Ishikawa (cell line): ENCODE data around the gene DROSHA.

ENCODE experiments used
- CEBPB ChIP-seq: IDR thresholded peaks from 2 replicates; pipeline ENCODE4 v1.6.1; 2012
- CREB1 ChIP-seq: IDR thresholded peaks from 2 replicates; pipeline ENCODE4 v1.6.1; 2012; ENCODE audit warnings: low read depth
- EGR1 ChIP-seq: IDR thresholded peaks from 2 replicates; pipeline ENCODE4 v1.6.1; 2012
- EP300 ChIP-seq: IDR thresholded peaks from 2 replicates; pipeline ENCODE4 v1.6.1; 2012; ENCODE audit warnings: borderline replicate concordance
- FOXM1 ChIP-seq: IDR thresholded peaks from 2 replicates; pipeline ENCODE4 v1.6.1; 2012; ENCODE audit warnings: low read depth, borderline replicate concordance
- NFIC ChIP-seq: IDR thresholded peaks from 2 replicates; pipeline ENCODE4 v1.6.1; 2012
- RAD21 ChIP-seq: IDR thresholded peaks from 2 replicates; pipeline ENCODE4 v1.6.1; 2012; ENCODE audit warnings: low read depth
- TAF1 ChIP-seq: IDR thresholded peaks from 2 replicates; pipeline ENCODE4 v1.6.1; 2012; ENCODE audit warnings: low read depth, mild to moderate bottlenecking
- TCF12 ChIP-seq: IDR thresholded peaks from 2 replicates; pipeline ENCODE4 v1.6.1; 2012; ENCODE audit warnings: low read depth
- TEAD4 ChIP-seq: IDR thresholded peaks from 2 replicates; pipeline ENCODE4 v1.6.1; 2012
- YY1 ChIP-seq: IDR thresholded peaks from 2 replicates; pipeline ENCODE4 v1.6.1; 2012; ENCODE audit warnings: low read depth
- ZBTB7A ChIP-seq: IDR thresholded peaks from 2 replicates; pipeline ENCODE4 v1.6.1; 2012; ENCODE audit warnings: low read depth
- TF ChIP-seq, protein P1 (sequence below): IDR thresholded peaks from 2 replicates; pipeline ENCODE4 v1.6.1; 2012
- TF ChIP-seq, protein P2 (sequence below): IDR thresholded peaks from 2 replicates; pipeline ENCODE4 v1.6.1; 2012
- TF ChIP-seq, protein P3 (sequence below): IDR thresholded peaks from 2 replicates; pipeline ENCODE4 v1.6.1; 2012; ENCODE audit warnings: low read depth, mild to moderate bottlenecking

DROSHA gene

DNA sequence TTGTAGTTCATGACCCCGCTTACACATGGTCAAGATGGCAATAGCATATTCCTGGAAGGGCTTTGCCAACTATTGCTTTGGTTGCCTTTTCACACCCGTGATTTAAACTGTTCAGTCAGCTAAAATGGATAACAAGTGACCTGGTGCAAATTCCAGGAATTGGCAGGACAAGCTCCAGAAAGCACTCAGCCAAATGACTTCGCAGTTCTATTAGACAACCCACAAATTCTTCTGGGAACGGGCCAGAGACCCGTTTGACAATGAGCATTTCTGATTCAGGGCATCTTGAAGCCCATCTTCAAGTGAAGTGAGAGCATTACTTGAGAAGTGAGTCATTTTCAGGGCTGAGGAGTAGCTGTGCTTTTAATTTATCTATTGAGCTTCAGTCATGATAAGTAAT lies 165.0 kb downstream of the DROSHA start:
- TF ChIP-seq EGR1 (no peak), EP300 (no peak), ZBTB7A (no peak), NFIC (no peak), CEBPB (no peak), FOXM1 (no peak), RAD21 (no peak), TAF1 (no peak), TCF12 (no peak), CREB1 (no peak)
- TF ChIP-seq, protein P1, sequence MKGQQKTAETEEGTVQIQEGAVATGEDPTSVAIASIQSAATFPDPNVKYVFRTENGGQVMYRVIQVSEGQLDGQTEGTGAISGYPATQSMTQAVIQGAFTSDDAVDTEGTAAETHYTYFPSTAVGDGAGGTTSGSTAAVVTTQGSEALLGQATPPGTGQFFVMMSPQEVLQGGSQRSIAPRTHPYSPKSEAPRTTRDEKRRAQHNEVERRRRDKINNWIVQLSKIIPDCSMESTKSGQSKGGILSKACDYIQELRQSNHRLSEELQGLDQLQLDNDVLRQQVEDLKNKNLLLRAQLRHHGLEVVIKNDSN, result no peak

DNA sequence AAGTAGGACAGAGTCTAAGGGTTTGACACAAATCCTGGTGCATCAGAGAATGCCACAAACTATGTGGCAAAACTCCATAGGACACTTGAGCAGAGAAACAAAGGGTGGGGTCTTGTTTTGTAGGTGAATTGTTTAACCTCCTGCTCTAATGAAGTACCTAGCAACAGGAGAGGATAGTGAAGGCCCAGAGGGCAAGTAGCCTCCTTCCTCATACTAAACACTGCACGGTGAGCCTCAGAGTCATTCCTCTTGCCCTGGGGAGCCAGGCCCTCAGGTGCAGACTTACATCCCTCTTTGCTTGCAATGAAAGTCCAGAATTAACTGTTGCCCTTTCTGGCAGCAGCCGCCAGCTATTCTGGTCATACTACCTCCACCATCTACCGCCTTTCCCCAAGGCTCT lies 166.1 kb downstream of the DROSHA start:
- TF ChIP-seq CREB1, result no peak

DNA sequence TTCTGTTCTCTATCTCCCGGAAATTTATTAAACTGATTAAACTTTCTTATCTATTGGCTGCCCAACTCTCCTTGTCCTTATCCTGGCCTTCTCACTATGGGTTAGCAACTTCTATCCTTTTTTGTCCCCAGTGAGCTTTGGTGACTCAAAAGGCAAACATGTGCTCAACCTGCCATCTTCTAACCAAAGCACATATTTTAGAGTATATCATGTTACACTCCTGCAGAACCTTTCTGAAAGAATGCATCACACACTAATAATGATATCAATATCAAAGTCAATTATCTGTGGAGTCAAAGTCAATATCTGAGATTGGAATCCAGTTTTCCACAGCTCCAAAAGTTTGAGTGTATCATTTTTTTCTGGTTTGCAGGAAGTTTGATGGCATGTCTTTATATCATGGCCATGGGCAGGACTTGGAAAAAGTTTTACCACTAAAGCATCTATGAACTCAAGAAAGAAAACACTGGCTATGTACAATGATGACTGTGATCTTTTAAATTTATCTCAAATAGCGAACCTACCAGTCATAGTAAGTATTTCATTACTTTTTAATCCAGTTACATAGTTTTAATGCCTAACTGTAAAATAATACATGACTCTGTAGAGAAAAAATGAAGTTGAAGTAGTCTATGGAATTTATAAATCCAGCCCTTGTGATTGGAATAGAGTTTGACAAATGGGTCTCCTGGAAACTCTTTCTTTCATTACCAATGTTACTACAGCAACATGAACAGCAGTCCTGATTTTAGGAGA lies 166.8 kb downstream of the DROSHA start:
- TF ChIP-seq FOXM1, result no peak
- no peak for TF ChIP-seq TAF1
- TF ChIP-seq TCF12, result no peak
- no peak for TF ChIP-seq NFIC
- TF ChIP-seq RAD21, result no peak
- TF ChIP-seq EGR1, result no peak
- no peak for TF ChIP-seq CEBPB
- TF ChIP-seq YY1, result no peak

DNA sequence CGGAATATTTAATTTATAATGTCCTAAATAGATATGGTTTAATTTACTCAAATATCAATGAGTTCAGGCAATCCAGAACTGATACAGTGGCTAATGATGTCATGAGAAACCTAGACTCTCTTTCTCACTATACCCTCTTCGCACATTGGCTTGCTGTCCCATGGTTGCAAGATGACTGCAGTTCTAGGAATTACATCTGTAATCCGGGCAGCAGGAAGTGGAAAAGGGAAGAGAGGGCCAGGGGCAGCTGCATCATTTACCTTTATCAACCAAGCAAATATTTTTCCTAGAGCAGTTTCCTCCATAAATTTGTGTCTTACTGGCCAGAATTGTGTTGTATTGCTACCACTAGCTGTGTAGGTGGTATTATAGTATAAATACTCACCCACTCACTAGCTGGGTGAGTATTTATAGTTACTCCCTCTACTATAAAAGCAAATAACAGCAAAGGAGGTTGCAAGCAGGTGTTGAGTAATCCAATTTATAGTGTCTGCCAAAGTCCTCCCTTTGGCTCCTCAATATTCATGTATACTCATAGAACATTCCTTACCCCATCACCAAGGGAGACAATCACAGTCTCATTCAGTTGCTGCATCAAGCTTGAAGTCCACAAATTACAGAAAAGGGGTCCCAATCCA lies 168.8 kb downstream of the DROSHA start:
- TF ChIP-seq, protein P2, sequence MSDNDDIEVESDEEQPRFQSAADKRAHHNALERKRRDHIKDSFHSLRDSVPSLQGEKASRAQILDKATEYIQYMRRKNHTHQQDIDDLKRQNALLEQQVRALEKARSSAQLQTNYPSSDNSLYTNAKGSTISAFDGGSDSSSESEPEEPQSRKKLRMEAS, result no peak
- no peak for TF ChIP-seq CREB1
- TF ChIP-seq TCF12, result no peak
- TF ChIP-seq NFIC, result no peak
- TF ChIP-seq TEAD4, result no peak
- no peak for TF ChIP-seq CEBPB
- no peak for TF ChIP-seq EP300
- no peak for TF ChIP-seq YY1
- TF ChIP-seq ZBTB7A, result no peak
- no peak for TF ChIP-seq RAD21

DNA sequence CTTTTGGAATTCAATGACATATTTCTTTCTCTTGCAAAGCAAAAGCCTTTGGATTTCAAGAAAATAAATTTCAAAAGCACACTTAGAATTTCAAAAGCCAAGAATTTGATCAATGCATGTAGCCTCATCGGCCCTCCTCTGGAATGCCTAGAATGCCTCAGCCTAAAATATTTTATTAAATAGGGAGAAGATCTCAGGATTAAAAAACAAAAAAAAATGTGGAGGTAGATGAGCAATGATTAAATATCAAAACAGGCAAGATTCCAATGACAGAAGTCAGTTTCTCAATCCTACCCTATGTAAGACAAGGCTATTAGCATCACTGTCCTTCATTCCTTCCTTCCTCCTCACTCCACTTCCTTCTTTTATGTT lies 169.4 kb downstream of the DROSHA start:
- TF ChIP-seq EP300 (no peak), TEAD4 (no peak), YY1 (no peak), CEBPB (no peak), EGR1 (no peak), NFIC (no peak)
- TF ChIP-seq, protein P3, sequence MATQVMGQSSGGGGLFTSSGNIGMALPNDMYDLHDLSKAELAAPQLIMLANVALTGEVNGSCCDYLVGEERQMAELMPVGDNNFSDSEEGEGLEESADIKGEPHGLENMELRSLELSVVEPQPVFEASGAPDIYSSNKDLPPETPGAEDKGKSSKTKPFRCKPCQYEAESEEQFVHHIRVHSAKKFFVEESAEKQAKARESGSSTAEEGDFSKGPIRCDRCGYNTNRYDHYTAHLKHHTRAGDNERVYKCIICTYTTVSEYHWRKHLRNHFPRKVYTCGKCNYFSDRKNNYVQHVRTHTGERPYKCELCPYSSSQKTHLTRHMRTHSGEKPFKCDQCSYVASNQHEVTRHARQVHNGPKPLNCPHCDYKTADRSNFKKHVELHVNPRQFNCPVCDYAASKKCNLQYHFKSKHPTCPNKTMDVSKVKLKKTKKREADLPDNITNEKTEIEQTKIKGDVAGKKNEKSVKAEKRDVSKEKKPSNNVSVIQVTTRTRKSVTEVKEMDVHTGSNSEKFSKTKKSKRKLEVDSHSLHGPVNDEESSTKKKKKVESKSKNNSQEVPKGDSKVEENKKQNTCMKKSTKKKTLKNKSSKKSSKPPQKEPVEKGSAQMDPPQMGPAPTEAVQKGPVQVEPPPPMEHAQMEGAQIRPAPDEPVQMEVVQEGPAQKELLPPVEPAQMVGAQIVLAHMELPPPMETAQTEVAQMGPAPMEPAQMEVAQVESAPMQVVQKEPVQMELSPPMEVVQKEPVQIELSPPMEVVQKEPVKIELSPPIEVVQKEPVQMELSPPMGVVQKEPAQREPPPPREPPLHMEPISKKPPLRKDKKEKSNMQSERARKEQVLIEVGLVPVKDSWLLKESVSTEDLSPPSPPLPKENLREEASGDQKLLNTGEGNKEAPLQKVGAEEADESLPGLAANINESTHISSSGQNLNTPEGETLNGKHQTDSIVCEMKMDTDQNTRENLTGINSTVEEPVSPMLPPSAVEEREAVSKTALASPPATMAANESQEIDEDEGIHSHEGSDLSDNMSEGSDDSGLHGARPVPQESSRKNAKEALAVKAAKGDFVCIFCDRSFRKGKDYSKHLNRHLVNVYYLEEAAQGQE, result no peak

DNA sequence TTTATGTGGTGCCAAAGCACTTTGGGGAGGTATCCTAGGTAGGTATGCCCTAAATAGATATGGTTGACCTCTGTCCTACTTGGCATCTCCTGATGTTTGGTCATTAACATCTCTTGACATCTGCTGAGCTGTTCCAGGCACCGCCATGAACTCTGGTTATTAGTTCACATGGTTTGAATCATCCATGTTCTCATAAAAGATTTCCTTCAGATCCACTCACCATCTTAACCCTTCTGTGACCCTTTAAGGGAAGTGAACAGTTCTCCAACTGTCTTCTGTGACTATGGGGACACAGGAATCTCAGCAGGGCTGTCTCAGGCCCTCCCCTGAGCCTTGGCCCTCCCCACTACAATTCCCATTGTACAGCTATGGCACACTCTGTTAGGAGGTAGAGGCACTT lies 170.7 kb downstream of the DROSHA start:
- TF ChIP-seq RAD21 (no peak), EGR1 (no peak), TCF12 (no peak), CREB1 (no peak), CEBPB (no peak), EP300 (no peak), TEAD4 (no peak), YY1 (no peak), NFIC (no peak), FOXM1 (no peak), TAF1 (no peak), ZBTB7A (no peak)
- TF ChIP-seq, protein P3, result no peak
- TF ChIP-seq, protein P1, result no peak
- TF ChIP-seq, protein P2, result no peak
